GM19463 (cell line): ENCODE results near the gene NECAB3.

Experiments
- ATAC-seq: cut with Tn5 transposase; IDR thresholded peaks from one replicate; pipeline ENCODE4 v1.9.1; 2021; ENCODE audit warnings: mild to moderate bottlenecking, moderate library complexity; ENCODE audit not compliant: unreplicated experiment

Gene NECAB3

GRCh38 chr20:33622705-33623365, 51.4 kb downstream of the NECAB3 start:
- ATAC-seq, result no peak

- no peak for ATAC-seq
Observed at GRCh38 chr20:33621717-33622400, 52.4 kb downstream of the NECAB3 start.

- no peak for ATAC-seq
Observed at GRCh38 chr20:33612001-33612400, 62.2 kb downstream of the NECAB3 start.

GRCh38 chr20:33611106-33611505, 63.1 kb downstream of the NECAB3 start:
- ATAC-seq, result no peak

- ATAC-seq, result no peak
Observed at GRCh38 chr20:33609504-33609903, 64.7 kb downstream of the NECAB3 start.
